Progenitor cell of endocrine pancreas (in vitro differentiated cells): ENCODE results near the gene STAT4. TPM values are rescaled to one million over a fixed set of nuclear protein-coding genes. Genes with fewer than 3 reads are reported as not detected.

Source experiments
- DNase-seq: peaks from one replicate; pipeline ENCODE4 v3.0.0; 2021; ENCODE audit warnings: low spot score; ENCODE audit not compliant: unreplicated experiment
- H3K27ac Mint-ChIP-seq: 2 replicates; pipeline ENCODE4 v1.8.0; 2021; ENCODE audit warnings: mild to moderate bottlenecking, moderate library complexity, mixed read lengths
- H3K27me3 Mint-ChIP-seq: 2 replicates; pipeline ENCODE4 v1.8.0; 2021; ENCODE audit warnings: mixed read lengths
- H3K36me3 Mint-ChIP-seq: 2 replicates; pipeline ENCODE4 v1.8.0; 2022; ENCODE audit warnings: mixed read lengths; ENCODE audit not compliant: insufficient read depth
- H3K4me1 Mint-ChIP-seq: 2 replicates; pipeline ENCODE4 v1.8.0; 2021; ENCODE audit warnings: low read depth, mixed read lengths
- H3K4me3 Mint-ChIP-seq: 2 replicates; pipeline ENCODE4 v1.8.0; 2021; ENCODE audit warnings: low read depth, mild to moderate bottlenecking, moderate library complexity, mixed read lengths
- H3K9me3 Mint-ChIP-seq: 2 replicates; pipeline ENCODE4 v1.8.0; 2021; ENCODE audit warnings: low read depth, mixed read lengths
- CTCF ChIP-seq: fragments of 200-600 bp; sonication (generic); IDR thresholded peaks from one replicate; pipeline ENCODE4 v1.5.0; 2021; ENCODE audit warnings: antibody characterized with exemption, mild to moderate bottlenecking; ENCODE audit not compliant: unreplicated experiment
- total RNA-seq: library from RNA; stranded (reverse); gene quantifications from 2 replicates; pipeline ENCODE4 v1.2.1, GENCODE V29; 2021

STAT4 gene
- total RNA-seq, 1 donor from 2014 or later, result 18.8 TPM

GRCh38 chr2:191117341-191117740 lies 33.5 kb downstream of the STAT4 start:
- no peaks in the 10 kb centered on the region for H3K4me1 Mint-ChIP-seq
- TF ChIP-seq CTCF, result no peak
- no peak overlapping the region for H3K4me3 Mint-ChIP-seq
- peaks cover 3% of the 10 kb centered on the region for H3K9me3 Mint-ChIP-seq
- H3K36me3 Mint-ChIP-seq, result peaks cover 4% of the 10 kb centered on the region
- no peaks in the 10 kb centered on the region for H3K27me3 Mint-ChIP-seq
- DNase-seq, result no peak
- no peak overlapping the region for H3K27ac Mint-ChIP-seq

GRCh38 chr2:191115804-191116203 lies 35.0 kb downstream of the STAT4 start:
- H3K4me1 Mint-ChIP-seq, result peaks cover 3% of the 10 kb centered on the region
- no peak overlapping the region for H3K27ac Mint-ChIP-seq
- H3K27me3 Mint-ChIP-seq, result no peaks in the 10 kb centered on the region

GRCh38 chr2:191115391-191115790 lies 35.4 kb downstream of the STAT4 start:
- Mint-ChIP-seq H3K36me3 (peaks cover 4% of the 10 kb centered on the region), H3K9me3 (peaks cover 3% of the 10 kb centered on the region), H3K4me1 (peaks cover 3% of the 10 kb centered on the region), H3K27me3 (no peaks in the 10 kb centered on the region), H3K27ac (no peak overlapping the region), H3K4me3 (no peak overlapping the region)
- DNase-seq, result no peak
- TF ChIP-seq CTCF, result no peak

More at GRCh38 chr2:191115804-191116203, 35.0 kb downstream of the STAT4 start:
- peaks cover 4% of the 10 kb centered on the region for H3K36me3 Mint-ChIP-seq
- TF ChIP-seq CTCF, result no peak
- H3K4me3 Mint-ChIP-seq, result no peak overlapping the region
- H3K9me3 Mint-ChIP-seq, result peaks cover 3% of the 10 kb centered on the region
- DNase-seq, result no peak

GRCh38 chr2:191114403-191114886 lies 36.3 kb downstream of the STAT4 start:
- H3K36me3 Mint-ChIP-seq, result peaks cover 1% of the 10 kb centered on the region
- TF ChIP-seq CTCF, result no peak
- no peak overlapping the region for H3K27ac Mint-ChIP-seq
- no peak for DNase-seq
- no peaks in the 10 kb centered on the region for H3K9me3 Mint-ChIP-seq
- peaks cover 3% of the 10 kb centered on the region for H3K4me1 Mint-ChIP-seq
- no peaks in the 10 kb centered on the region for H3K27me3 Mint-ChIP-seq
- H3K4me3 Mint-ChIP-seq, result no peak overlapping the region

GRCh38 chr2:191113761-191114160 lies 37.0 kb downstream of the STAT4 start:
- Mint-ChIP-seq H3K9me3 (no peaks in the 10 kb centered on the region), H3K36me3 (peaks cover 1% of the 10 kb centered on the region), H3K4me3 (no peak overlapping the region), H3K4me1 (peaks cover 3% of the 10 kb centered on the region), H3K27ac (no peak overlapping the region), H3K27me3 (no peaks in the 10 kb centered on the region)
- TF ChIP-seq CTCF, result no peak
- DNase-seq, result no peak
